HCT116 (cell line): ENCODE data around the gene MYLIP.

Source experiments
- EZH2 ChIP-seq: fragments of 200-600 bp; sonication (generic); IDR thresholded peaks from 2 replicates; pipeline ENCODE4 v1.6.1; 2017; ENCODE audit warnings: antibody characterized with exemption, mixed run types
- POLR2A ChIP-seq: IDR thresholded peaks from 2 replicates; pipeline ENCODE4 v1.7.0; 2011; ENCODE audit warnings: borderline replicate concordance; ENCODE audit not compliant: insufficient read depth, insufficient read length; ENCODE audit errors: extremely low read depth
- SRF ChIP-seq: IDR thresholded peaks from 2 replicates; pipeline ENCODE4 v1.6.1; 2012; ENCODE audit warnings: low read depth
- ZFX ChIP-seq: fragments of 450-650 bp; IDR thresholded peaks from 2 replicates; pipeline ENCODE4 v1.6.1; 2017
- ZNF274 ChIP-seq: fragments of 200-500 bp; sonication (Bioruptor generic); IDR thresholded peaks from 2 replicates; pipeline ENCODE4 v1.6.1; 2014; ENCODE audit warnings: mild to moderate bottlenecking, low read depth, low read length, inconsistent platforms
- TF ChIP-seq, protein P1 (sequence below): IDR thresholded peaks from 2 replicates; pipeline ENCODE4 v1.6.1; 2012; ENCODE audit warnings: low read depth
- TF ChIP-seq, protein P2 (sequence below), 3 experiments: fragments of 200-600 bp in 1 of 3; sonication (generic) in 1 of 3; IDR thresholded peaks in 2 of 3; conservative IDR thresholded peaks in 1 of 3; 2 replicates each; pipeline ENCODE4 v1.5.1; 2012 to 2017; ENCODE audit warnings: low read depth in 2 of 3, low read length in 2 of 3, antibody characterized with exemption in 1 of 3, borderline replicate concordance in 1 of 3, control low read depth in 1 of 3, mild to moderate bottlenecking in 1 of 3, mixed read lengths in 1 of 3, mixed run types in 1 of 3, moderate library complexity in 1 of 3; ENCODE audit not compliant: insufficient read depth in 1 of 3

DNA sequence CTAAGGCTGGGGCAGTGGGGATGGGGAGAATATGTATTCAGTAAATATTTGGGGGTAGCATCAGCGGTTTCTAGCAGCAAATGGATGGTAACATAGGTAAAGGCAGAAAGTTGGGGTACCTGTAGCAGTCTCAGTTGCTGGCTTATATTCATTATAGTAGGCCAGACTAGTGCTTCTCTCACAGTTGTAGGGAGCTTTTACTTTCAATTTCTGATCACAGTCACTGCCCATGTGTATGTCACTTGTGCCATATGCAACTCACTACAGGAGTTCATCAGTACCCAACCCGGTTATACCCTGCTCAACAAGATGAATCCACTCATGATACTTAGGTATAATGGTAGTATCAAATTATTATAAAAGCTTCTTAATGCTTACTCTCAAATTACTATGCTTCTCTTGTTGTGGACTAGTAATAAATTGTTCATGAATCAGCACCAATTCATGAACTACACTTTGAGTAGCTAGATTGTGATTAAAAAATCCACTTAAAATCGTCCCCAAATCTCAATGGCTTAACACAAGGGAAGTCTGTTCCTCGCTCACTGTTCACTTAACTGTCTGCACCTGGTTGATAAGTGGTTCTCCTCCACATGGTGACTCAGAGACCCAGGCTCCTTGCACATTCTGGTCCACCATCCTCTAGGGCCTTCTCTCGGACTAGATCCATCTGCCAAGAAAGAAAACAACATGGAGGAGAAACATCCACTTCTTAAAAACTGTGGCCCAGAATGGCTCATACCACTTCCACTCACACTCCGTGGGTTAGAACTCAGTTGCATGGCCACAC, 31.3 kb upstream of the MYLIP start:
- TF ChIP-seq SRF (no peak), POLR2A (no peak), ZFX (no peak), ZNF274 (no peak), EZH2 (no peak)
- TF ChIP-seq, protein P1, sequence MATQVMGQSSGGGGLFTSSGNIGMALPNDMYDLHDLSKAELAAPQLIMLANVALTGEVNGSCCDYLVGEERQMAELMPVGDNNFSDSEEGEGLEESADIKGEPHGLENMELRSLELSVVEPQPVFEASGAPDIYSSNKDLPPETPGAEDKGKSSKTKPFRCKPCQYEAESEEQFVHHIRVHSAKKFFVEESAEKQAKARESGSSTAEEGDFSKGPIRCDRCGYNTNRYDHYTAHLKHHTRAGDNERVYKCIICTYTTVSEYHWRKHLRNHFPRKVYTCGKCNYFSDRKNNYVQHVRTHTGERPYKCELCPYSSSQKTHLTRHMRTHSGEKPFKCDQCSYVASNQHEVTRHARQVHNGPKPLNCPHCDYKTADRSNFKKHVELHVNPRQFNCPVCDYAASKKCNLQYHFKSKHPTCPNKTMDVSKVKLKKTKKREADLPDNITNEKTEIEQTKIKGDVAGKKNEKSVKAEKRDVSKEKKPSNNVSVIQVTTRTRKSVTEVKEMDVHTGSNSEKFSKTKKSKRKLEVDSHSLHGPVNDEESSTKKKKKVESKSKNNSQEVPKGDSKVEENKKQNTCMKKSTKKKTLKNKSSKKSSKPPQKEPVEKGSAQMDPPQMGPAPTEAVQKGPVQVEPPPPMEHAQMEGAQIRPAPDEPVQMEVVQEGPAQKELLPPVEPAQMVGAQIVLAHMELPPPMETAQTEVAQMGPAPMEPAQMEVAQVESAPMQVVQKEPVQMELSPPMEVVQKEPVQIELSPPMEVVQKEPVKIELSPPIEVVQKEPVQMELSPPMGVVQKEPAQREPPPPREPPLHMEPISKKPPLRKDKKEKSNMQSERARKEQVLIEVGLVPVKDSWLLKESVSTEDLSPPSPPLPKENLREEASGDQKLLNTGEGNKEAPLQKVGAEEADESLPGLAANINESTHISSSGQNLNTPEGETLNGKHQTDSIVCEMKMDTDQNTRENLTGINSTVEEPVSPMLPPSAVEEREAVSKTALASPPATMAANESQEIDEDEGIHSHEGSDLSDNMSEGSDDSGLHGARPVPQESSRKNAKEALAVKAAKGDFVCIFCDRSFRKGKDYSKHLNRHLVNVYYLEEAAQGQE: no peak
- TF ChIP-seq, protein P2, sequence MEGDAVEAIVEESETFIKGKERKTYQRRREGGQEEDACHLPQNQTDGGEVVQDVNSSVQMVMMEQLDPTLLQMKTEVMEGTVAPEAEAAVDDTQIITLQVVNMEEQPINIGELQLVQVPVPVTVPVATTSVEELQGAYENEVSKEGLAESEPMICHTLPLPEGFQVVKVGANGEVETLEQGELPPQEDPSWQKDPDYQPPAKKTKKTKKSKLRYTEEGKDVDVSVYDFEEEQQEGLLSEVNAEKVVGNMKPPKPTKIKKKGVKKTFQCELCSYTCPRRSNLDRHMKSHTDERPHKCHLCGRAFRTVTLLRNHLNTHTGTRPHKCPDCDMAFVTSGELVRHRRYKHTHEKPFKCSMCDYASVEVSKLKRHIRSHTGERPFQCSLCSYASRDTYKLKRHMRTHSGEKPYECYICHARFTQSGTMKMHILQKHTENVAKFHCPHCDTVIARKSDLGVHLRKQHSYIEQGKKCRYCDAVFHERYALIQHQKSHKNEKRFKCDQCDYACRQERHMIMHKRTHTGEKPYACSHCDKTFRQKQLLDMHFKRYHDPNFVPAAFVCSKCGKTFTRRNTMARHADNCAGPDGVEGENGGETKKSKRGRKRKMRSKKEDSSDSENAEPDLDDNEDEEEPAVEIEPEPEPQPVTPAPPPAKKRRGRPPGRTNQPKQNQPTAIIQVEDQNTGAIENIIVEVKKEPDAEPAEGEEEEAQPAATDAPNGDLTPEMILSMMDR (IDR thresholded peaks at IDR 0.05 in 2 of 3, conservative IDR thresholded peaks at IDR 0.05 in 1 of 3; ENCODE audit: borderline replicate concordance in 1 of 3, insufficient read depth in 1 of 3, low read depth in 2 of 3, low read length in 2 of 3): no peak
